Ishikawa (cell line): Measurements from ENCODE around the gene LIPH.

Source experiments
- CEBPB ChIP-seq: IDR thresholded peaks from 2 replicates; pipeline ENCODE4 v1.6.1; 2012
- EGR1 ChIP-seq: IDR thresholded peaks from 2 replicates; pipeline ENCODE4 v1.6.1; 2012
- EP300 ChIP-seq: IDR thresholded peaks from 2 replicates; pipeline ENCODE4 v1.6.1; 2012; ENCODE audit warnings: borderline replicate concordance
- MAX ChIP-seq: IDR thresholded peaks from 2 replicates; pipeline ENCODE4 v1.6.1; 2012
- NFIC ChIP-seq: IDR thresholded peaks from 2 replicates; pipeline ENCODE4 v1.6.1; 2012
- RAD21 ChIP-seq: IDR thresholded peaks from 2 replicates; pipeline ENCODE4 v1.6.1; 2012; ENCODE audit warnings: low read depth
- TAF1 ChIP-seq: IDR thresholded peaks from 2 replicates; pipeline ENCODE4 v1.6.1; 2012; ENCODE audit warnings: low read depth, mild to moderate bottlenecking
- TCF12 ChIP-seq: IDR thresholded peaks from 2 replicates; pipeline ENCODE4 v1.6.1; 2012; ENCODE audit warnings: low read depth
- YY1 ChIP-seq: IDR thresholded peaks from 2 replicates; pipeline ENCODE4 v1.6.1; 2012; ENCODE audit warnings: low read depth
- TF ChIP-seq, protein P1 (sequence below): IDR thresholded peaks from 2 replicates; pipeline ENCODE4 v1.6.1; 2012; ENCODE audit warnings: low read depth, mild to moderate bottlenecking

- no peak for TF ChIP-seq TAF1
- no peak for TF ChIP-seq MAX
- TF ChIP-seq RAD21 = no peak
- TF ChIP-seq EGR1 = no peak
- TF ChIP-seq CEBPB = no peak
- no peak for TF ChIP-seq EP300
- TF ChIP-seq, protein P1, sequence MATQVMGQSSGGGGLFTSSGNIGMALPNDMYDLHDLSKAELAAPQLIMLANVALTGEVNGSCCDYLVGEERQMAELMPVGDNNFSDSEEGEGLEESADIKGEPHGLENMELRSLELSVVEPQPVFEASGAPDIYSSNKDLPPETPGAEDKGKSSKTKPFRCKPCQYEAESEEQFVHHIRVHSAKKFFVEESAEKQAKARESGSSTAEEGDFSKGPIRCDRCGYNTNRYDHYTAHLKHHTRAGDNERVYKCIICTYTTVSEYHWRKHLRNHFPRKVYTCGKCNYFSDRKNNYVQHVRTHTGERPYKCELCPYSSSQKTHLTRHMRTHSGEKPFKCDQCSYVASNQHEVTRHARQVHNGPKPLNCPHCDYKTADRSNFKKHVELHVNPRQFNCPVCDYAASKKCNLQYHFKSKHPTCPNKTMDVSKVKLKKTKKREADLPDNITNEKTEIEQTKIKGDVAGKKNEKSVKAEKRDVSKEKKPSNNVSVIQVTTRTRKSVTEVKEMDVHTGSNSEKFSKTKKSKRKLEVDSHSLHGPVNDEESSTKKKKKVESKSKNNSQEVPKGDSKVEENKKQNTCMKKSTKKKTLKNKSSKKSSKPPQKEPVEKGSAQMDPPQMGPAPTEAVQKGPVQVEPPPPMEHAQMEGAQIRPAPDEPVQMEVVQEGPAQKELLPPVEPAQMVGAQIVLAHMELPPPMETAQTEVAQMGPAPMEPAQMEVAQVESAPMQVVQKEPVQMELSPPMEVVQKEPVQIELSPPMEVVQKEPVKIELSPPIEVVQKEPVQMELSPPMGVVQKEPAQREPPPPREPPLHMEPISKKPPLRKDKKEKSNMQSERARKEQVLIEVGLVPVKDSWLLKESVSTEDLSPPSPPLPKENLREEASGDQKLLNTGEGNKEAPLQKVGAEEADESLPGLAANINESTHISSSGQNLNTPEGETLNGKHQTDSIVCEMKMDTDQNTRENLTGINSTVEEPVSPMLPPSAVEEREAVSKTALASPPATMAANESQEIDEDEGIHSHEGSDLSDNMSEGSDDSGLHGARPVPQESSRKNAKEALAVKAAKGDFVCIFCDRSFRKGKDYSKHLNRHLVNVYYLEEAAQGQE = no peak
- TF ChIP-seq NFIC = no peak
- no peak for TF ChIP-seq TCF12
- no peak for TF ChIP-seq YY1
Measured at GRCh38 chr3:185532901-185533300, 19.5 kb downstream of the LIPH start.
